ENCODE data around the gene LONRF2. TPM values are rescaled to one million over a fixed set of nuclear protein-coding genes. Genes with fewer than 3 reads are reported as not detected.

LONRF2 gene
- total and polyA plus RNA-seq, 2 of the 4 experiments (the other 2 are of a cell fraction), result 0.19 to 0.54 TPM

GRCh38 chr2:100292022-100292580, 30.2 kb downstream of the LONRF2 start:
- Histone ChIP-seq H2AK5ac (ENCODE audit: low read depth, low read length) (no peak overlapping the region), H3K14ac (replicated peaks; ENCODE audit: low read depth, low read length) (peak overlapping the region; percentile 12; the same call in 1 of the 2 replicates), H3K9me1 (ENCODE audit: insufficient read depth, low read length) (peaks cover 10% of the 10 kb centered on the region), H2BK15ac (ENCODE audit: low read depth, low read length) (0 out of 3 replicates have a peak overlapping the region, but pooled peaks have one; percentile 5), H3K56ac (ENCODE audit: extremely low read depth, insufficient read depth, low read length) (no peak overlapping the region), H3K4ac (ENCODE audit: low read depth, low read length) (peak overlapping the region; percentile 69), H4K20me1 (ENCODE audit: insufficient read depth, low read length) (0 out of 2 replicates have a peak, but pooled peaks cover 5% of the 10 kb centered on the region), H3K79me1 (ENCODE audit: low read depth in 1 of 2, low read length in 2 of 2) (no peaks in the 10 kb centered on the region), H4K5ac (ENCODE audit: low read depth, low read length) (no peak overlapping the region), H3K27ac (ENCODE audit: insufficient read depth, low read length) (no peak overlapping the region; the same call in 1 of the 2 replicates), H2BK5ac (ENCODE audit: low read depth, low read length, poor library complexity, severe bottlenecking) (peak overlapping the region; percentile 4), H2BK120ac (ENCODE audit: low read depth, low read length) (peak overlapping the region; percentile 73), H2BK20ac (ENCODE audit: low read depth, low read length) (peak overlapping the region; percentile 67), H4K8ac (ENCODE audit: low read depth in 2 of 2, low read length in 2 of 2) (peak overlapping the region; percentile 24 to 55; a peak in 2 of 4 replicates), H2AK9ac (replicated peaks; ENCODE audit: low read depth, low read length, poor library complexity) (peak overlapping the region; percentile 10), H3K4me2 (ENCODE audit: low read depth, low read length) (0 out of 2 replicates have a peak overlapping the region, but pooled peaks have one; percentile 35), H4K91ac (ENCODE audit: insufficient read depth, low read depth, low read length) (peak overlapping the region; percentile 41; the same call in 1 of the 2 replicates), H3K18ac (ENCODE audit: low read depth, low read length) (no peak overlapping the region; the same call in 1 of the 2 replicates), H3K9me3 (ENCODE audit: control insufficient read depth, insufficient read depth, low read length) (no peaks in the 10 kb centered on the region), H3K27me3 (ENCODE audit: control insufficient read depth, insufficient read depth, low read length) (peaks cover 3% of the 10 kb centered on the region; the same call in 1 of the 2 replicates), H3K4me1 (ENCODE audit: control insufficient read depth, insufficient read depth, low read length) (peaks cover 12% of the 10 kb centered on the region), H3K36me3 (ENCODE audit: control insufficient read depth, insufficient read depth, low read length) (no peaks in the 10 kb centered on the region), H3K23ac (ENCODE audit: low read depth, low read length) (0 out of 2 replicates have a peak overlapping the region, but pooled peaks have one; percentile 48), H3K4me3 (ENCODE audit: insufficient read depth, low read depth, low read length) (no peak overlapping the region), H3K9ac (ENCODE audit: low read depth, low read length) (no peak overlapping the region), H2AFZ (replicated peaks; ENCODE audit: low read length, poor library complexity) (peak overlapping the region; percentile 17)
- ChIA-PET POLR2A (ENCODE audit: unreplicated experiment) (no interaction called here), CTCF (interaction anchor here (0.7 to 2.8 kb wide), 3 partner anchors 17 to 149 kb away, joined by 3 to 12 read pairs (median 6); no protein-coding TSS in a partner anchor)
- peak; percentile 80 for ATAC-seq (ENCODE audit: low read depth)
- in situ Hi-C loops (cut with MboI; ENCODE audit: low sequenced_read_pairs), result no loop called here
- dilution Hi-C loops (cut with HindIII; ENCODE audit: low sequenced_read_pairs, unreplicated experiment), result no loop called here
- no TSS peak for BruUV-seq (replicated peaks)
- TF ChIP-seq SMC3 (IDR thresholded peaks at IDR 0.05; ENCODE audit: low read depth, low read length), result peak; percentile 3; the same call in 1 of the 2 replicates
- TF ChIP-seq NFE2L2 (IDR thresholded peaks at IDR 0.05; ENCODE audit: low read depth, low read length), result peak; percentile 62; the same call in 1 of the 2 replicates
- TF ChIP-seq POLR2A (IDR thresholded peaks at IDR 0.05; ENCODE audit: low read depth, low read length), result no peak
- TF ChIP-seq CEBPB (IDR thresholded peaks at IDR 0.05; ENCODE audit: low read depth, low read length), result peak; percentile 95
- TF ChIP-seq BHLHE40 (IDR thresholded peaks at IDR 0.05; ENCODE audit: low read depth, low read length), result peak; percentile 87
- TF ChIP-seq CTCF (conservative IDR thresholded peaks at IDR 0.05; ENCODE audit: low read depth, low read length), result peak; percentile 23; the same call in 1 of the 2 replicates
- peak; percentile 7; the same call in 1 of the 2 replicates for TF ChIP-seq RAD21 (IDR thresholded peaks at IDR 0.05; ENCODE audit: low read length)
- peak; percentile 99 for TF ChIP-seq FOS (IDR thresholded peaks at IDR 0.05; ENCODE audit: low read depth, low read length)
- no peak for TF ChIP-seq RCOR1 (IDR thresholded peaks at IDR 0.05; ENCODE audit: insufficient replicate concordance, low read length)
- DNase-seq, result peak; percentile 96
- intact Hi-C loops (cut with micrococcal nuclease), result no loop called here
- WGBS, 2 experiments (ENCODE audit: extremely low coverage in 2 of 2, insufficient read length in 1 of 2), result no CpG with 5 or more reads among the region's 4 CpGs

Data from IMR-90 (cell line).